ENCODE data around the gene DMD. TPM values are rescaled to one million over a fixed set of nuclear protein-coding genes. Genes with fewer than 3 reads are reported as not detected.
A peak's percentile ranks its signal among the peaks of the same experiment; 100 is the strongest.

Gene DMD
- total RNA-seq, 1 donor from 2014 or later, result 9.7 TPM

DNA sequence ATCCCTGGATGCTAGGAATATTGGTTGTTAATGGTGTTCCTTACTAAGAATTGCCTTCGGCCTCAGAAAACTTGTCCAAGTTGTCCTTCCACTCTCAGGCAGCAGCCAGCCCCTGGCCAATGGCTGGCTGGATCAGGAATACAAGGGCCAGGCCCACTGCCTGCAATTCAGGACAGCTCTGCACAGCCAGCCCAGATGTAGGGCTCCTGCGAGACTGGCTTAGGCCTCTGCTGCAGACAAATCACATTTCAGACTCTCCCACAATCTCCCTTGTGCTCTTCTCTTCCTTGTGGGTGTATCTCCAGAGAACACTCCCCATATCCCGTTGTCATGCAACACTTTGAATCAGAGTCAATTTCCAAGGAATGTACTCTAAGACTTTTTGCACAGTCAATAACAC, 1391.9 kb downstream of the DMD start:
- no peak for DNase-seq (ENCODE audit: low read depth, low spot score)
- Mint-ChIP-seq H3K36me3 (ENCODE audit: low read depth) (peaks cover 2% of the 10 kb centered on the region), H3K9me3 (peaks cover 3% of the 10 kb centered on the region), H3K27ac (ENCODE audit: unreplicated experiment) (no peak overlapping the region), H3K27me3 (ENCODE audit: low read depth) (no peaks in the 10 kb centered on the region), H3K4me1 (peaks cover 16% of the 10 kb centered on the region), H3K4me3 (no peak overlapping the region)
- TF ChIP-seq, protein P1, sequence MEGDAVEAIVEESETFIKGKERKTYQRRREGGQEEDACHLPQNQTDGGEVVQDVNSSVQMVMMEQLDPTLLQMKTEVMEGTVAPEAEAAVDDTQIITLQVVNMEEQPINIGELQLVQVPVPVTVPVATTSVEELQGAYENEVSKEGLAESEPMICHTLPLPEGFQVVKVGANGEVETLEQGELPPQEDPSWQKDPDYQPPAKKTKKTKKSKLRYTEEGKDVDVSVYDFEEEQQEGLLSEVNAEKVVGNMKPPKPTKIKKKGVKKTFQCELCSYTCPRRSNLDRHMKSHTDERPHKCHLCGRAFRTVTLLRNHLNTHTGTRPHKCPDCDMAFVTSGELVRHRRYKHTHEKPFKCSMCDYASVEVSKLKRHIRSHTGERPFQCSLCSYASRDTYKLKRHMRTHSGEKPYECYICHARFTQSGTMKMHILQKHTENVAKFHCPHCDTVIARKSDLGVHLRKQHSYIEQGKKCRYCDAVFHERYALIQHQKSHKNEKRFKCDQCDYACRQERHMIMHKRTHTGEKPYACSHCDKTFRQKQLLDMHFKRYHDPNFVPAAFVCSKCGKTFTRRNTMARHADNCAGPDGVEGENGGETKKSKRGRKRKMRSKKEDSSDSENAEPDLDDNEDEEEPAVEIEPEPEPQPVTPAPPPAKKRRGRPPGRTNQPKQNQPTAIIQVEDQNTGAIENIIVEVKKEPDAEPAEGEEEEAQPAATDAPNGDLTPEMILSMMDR (conservative IDR thresholded peaks at IDR 0.05), result no peak

DNA sequence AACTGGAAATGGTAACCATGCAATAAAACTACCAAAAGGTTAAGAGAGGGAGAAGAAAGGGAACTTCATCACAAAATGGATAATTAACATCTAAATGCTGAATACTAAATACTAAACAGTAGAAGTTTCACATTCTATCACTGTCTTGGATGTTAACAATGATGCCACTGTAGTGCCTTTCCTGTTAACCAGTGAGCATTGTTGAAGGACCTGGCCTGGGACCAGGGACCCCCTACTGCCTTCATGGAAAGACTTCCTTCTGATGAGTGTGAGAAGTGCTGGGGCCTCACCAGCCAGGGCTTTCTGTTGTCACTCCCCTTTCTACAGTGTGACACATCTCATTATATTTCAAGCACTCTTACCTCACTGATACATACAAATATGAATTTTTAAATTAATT, 1400.2 kb downstream of the DMD start:
- H3K27me3 Mint-ChIP-seq (ENCODE audit: low read depth), result no peaks in the 10 kb centered on the region
- no peak for DNase-seq (ENCODE audit: low read depth, low spot score)
- H3K9me3 Mint-ChIP-seq, result peaks cover 10% of the 10 kb centered on the region
- H3K27ac Mint-ChIP-seq (ENCODE audit: unreplicated experiment), result no peak overlapping the region
- TF ChIP-seq, protein P1 (conservative IDR thresholded peaks at IDR 0.05), result no peak
- no peak overlapping the region for H3K4me3 Mint-ChIP-seq
- H3K4me1 Mint-ChIP-seq, result peaks cover 9% of the 10 kb centered on the region
- peaks cover 6% of the 10 kb centered on the region for H3K36me3 Mint-ChIP-seq (ENCODE audit: low read depth)

DNA sequence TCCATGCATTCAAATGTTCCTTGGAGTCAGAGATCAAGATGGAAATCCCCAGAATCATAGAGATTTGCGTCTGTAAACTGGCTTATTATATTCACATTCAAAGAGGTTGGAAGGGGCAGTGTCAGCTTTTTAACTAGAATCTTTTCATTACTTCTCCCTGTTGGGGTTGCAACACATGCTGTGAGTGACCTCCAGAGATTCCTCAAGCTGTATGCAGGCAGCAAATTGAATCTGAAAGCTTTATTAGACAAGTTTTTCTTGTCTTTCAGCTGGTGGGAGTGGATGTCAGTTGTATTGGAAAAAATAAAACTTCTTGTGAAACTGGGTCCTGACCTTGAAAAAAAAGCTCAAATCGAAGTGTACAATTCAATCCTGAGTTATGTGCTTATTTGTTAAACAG, 1403.0 kb downstream of the DMD start:
- H3K4me3 Mint-ChIP-seq, result no peak overlapping the region
- TF ChIP-seq, protein P1 (conservative IDR thresholded peaks at IDR 0.05), result no peak
- peak overlapping the region; percentile 10 for H3K27ac Mint-ChIP-seq (ENCODE audit: unreplicated experiment)
- H3K9me3 Mint-ChIP-seq, result peaks cover 15% of the 10 kb centered on the region
- no peak for DNase-seq (ENCODE audit: low read depth, low spot score)
- peaks cover 7% of the 10 kb centered on the region for H3K36me3 Mint-ChIP-seq (ENCODE audit: low read depth)
- no peaks in the 10 kb centered on the region for H3K27me3 Mint-ChIP-seq (ENCODE audit: low read depth)
- peaks cover 9% of the 10 kb centered on the region for H3K4me1 Mint-ChIP-seq

DNA sequence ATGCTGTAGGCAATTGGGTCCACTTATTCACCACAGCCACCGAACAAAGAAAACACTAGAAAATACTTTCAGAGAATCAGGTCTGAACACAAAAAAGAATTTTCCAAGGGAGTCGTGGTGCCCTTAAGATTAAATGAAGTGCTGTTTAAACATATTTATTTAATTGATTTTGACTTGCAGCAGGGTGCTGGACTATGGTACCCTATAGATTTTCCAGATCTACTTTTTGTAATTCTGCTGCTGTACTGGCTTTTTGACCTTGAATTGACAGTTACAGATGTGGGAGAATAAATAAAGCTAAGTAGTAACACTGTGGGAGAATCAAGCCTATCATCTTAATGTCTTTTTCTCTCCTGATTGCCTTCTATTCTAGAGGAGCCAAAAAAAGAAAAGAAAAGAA, 1404.2 kb downstream of the DMD start:
- no peaks in the 10 kb centered on the region for H3K27me3 Mint-ChIP-seq (ENCODE audit: low read depth)
- no peak overlapping the region for H3K27ac Mint-ChIP-seq (ENCODE audit: unreplicated experiment)
- H3K4me1 Mint-ChIP-seq, result peaks cover 9% of the 10 kb centered on the region
- peaks cover 8% of the 10 kb centered on the region for H3K36me3 Mint-ChIP-seq (ENCODE audit: low read depth)
- TF ChIP-seq, protein P1 (conservative IDR thresholded peaks at IDR 0.05), result no peak
- H3K9me3 Mint-ChIP-seq, result peaks cover 14% of the 10 kb centered on the region
- DNase-seq (ENCODE audit: low read depth, low spot score), result no peak
- H3K4me3 Mint-ChIP-seq, result no peak overlapping the region

DNA sequence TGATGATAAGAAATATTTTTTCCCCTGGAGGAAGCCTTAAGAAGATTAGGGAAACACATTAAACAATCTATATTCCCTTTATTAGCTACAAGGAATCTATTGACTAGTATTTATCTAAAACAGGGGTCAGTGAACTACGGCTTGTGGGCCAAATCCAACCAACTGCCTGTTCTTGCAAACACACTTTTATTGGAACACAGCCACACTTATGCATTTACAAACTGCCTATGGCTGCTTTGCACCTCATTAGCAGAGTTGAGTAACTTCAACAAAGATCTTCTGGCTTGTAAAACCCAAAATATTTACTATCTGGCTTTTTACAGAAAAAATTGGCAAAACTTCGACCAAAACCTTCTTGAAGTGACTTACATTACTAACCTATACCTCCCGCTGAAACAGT, 1405.6 kb downstream of the DMD start:
- Mint-ChIP-seq H3K9me3 (peaks cover 13% of the 10 kb centered on the region), H3K27ac (ENCODE audit: unreplicated experiment) (no peak overlapping the region), H3K4me3 (no peak overlapping the region), H3K27me3 (ENCODE audit: low read depth) (no peaks in the 10 kb centered on the region), H3K4me1 (peaks cover 9% of the 10 kb centered on the region), H3K36me3 (ENCODE audit: low read depth) (peaks cover 8% of the 10 kb centered on the region)
- no peak for DNase-seq (ENCODE audit: low read depth, low spot score)
- TF ChIP-seq, protein P1 (conservative IDR thresholded peaks at IDR 0.05), result no peak

DNA sequence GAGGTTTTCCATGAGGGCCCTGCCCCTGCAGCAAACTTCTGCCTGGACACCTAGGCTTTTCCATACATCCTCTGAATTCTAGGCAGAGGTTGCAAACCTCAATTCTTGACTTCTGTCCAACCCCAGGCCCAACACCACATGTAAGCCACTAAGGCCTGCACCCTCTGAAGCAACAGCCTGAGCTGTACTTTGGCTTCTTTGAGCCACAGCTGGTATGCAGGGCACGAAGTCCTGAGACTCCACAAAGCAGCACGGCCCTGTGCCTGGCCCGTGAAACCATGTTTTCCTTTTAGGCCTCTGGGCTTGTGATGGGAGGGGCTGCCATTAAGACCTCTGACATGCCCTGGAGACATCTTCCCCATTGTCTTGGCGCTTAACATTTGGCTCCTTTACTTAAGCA, 1411.1 kb downstream of the DMD start:
- no peak for DNase-seq (ENCODE audit: low read depth, low spot score)
- TF ChIP-seq, protein P1 (conservative IDR thresholded peaks at IDR 0.05), result no peak
- Mint-ChIP-seq H3K27me3 (ENCODE audit: low read depth) (no peaks in the 10 kb centered on the region), H3K4me3 (no peak overlapping the region), H3K27ac (ENCODE audit: unreplicated experiment) (no peak overlapping the region), H3K4me1 (peaks cover 27% of the 10 kb centered on the region), H3K9me3 (peaks cover 32% of the 10 kb centered on the region), H3K36me3 (ENCODE audit: low read depth) (peaks cover 29% of the 10 kb centered on the region)
